Measurements from ENCODE around the gene C10orf62. TPM values are rescaled to one million over a fixed set of nuclear protein-coding genes. Genes with fewer than 3 reads are reported as not detected.
"Not testable (repeated sequence)": the region's sequence is repeated elsewhere in the genome, so short reads cannot be mapped to it uniquely, and the experiment has no call there.

Gene C10orf62
- total and polyA plus RNA-seq, 8 donors, result 0.12 to 1.9 (median 0.61) TPM

DNA sequence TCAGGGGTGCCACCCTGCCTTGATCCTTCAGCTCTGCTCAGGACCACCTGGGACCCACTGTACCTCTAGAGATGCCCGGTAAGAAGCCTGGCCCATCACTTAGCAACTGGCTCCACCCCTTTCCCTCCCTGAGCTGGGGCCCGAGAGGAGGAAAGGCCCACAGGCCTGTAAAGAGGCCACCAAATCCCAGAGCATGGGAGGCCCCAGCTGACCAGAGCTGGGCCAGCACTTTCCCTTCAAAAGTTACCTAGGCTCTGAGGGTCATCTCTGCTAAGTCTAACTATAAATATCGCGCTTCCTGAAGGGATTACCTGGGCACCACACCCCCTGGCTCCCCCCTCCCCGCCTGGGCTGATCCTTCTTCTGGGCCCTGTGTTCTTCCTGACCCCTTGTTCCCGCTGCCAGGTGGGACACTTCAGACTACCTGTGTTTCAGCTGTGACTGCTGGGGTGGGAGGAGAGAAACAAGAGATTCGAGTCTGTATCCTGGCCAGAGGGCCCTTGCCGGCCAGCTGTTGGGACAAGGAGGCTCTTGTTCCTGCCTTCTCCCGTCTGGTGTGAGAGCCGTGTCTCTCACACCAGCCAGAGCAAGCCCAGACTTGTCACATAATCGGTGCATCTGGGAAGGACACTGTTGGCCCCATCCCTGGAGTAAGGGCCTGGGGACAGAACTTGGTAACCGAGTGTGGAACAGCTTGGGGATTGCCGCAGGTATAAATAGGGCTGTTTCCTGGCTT, 39.8 kb upstream of the C10orf62 start:
- no peak for ATAC-seq
- no peaks in the 10 kb centered on the region for H3K9me3 ChIP-seq
- DNase-seq, result no peak
- TF ChIP-seq, protein P1, sequence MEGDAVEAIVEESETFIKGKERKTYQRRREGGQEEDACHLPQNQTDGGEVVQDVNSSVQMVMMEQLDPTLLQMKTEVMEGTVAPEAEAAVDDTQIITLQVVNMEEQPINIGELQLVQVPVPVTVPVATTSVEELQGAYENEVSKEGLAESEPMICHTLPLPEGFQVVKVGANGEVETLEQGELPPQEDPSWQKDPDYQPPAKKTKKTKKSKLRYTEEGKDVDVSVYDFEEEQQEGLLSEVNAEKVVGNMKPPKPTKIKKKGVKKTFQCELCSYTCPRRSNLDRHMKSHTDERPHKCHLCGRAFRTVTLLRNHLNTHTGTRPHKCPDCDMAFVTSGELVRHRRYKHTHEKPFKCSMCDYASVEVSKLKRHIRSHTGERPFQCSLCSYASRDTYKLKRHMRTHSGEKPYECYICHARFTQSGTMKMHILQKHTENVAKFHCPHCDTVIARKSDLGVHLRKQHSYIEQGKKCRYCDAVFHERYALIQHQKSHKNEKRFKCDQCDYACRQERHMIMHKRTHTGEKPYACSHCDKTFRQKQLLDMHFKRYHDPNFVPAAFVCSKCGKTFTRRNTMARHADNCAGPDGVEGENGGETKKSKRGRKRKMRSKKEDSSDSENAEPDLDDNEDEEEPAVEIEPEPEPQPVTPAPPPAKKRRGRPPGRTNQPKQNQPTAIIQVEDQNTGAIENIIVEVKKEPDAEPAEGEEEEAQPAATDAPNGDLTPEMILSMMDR (IDR thresholded peaks at IDR 0.05), result no peak
- H3K27me3 ChIP-seq, result no peaks in the 10 kb centered on the region
- H3K36me3 ChIP-seq, result no peaks in the 10 kb centered on the region
- H3K27ac ChIP-seq, result no peak overlapping the region
- intact Hi-C loops (cut with DNase I), result loop anchor here in 2 of 3 donors (5.0 to 10.0 kb wide), 2 partner anchors 87 to 95 kb away; no protein-coding TSS in a partner anchor
- no peak overlapping the region for H3K4me3 ChIP-seq
- no peaks in the 10 kb centered on the region for H3K4me1 ChIP-seq
- 62 to 66% methylated on average over 13 of the region's 13 CpGs for WGBS, 2 donors
- FAIRE-seq, result no peak

DNA sequence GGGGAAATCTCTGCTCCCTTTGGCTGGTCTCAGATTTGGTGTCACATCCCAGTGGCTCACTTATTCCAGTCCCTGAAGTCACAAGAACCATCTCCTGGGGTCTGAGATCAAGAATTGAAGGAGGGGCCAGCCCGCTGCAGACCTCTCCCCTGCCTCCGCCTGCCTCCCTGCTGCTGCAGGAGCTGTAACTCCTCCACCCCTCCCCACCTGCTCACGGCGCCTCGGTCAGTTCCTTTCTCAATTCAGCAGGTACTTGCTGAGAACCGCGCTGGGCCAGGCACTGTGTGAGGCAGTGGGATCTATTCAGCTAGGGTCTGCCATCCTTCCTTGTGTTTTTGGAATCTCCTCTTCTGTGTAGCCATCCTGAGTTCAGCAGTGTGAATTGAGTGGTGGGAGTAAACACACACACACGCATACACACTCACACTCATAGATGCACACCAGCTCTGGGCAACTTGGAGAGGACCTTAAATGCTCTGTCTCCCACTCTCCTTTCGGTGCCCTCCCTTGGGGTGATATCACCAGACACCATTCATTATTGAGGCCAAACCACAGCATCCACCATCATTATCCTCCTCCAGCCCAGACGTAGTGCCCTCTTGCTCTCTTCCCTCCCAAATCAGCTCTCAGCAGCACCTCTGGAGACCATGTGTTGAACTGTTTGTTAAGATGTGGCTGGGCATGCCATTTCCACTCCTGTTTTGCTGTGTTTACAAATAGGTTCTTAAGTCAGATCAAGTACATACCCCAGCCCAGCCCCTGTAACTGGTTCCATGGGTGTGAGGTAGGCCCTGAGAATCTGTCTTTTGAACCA, 39.0 kb upstream of the C10orf62 start:
- no peak overlapping the region for H3K27ac ChIP-seq

DNA sequence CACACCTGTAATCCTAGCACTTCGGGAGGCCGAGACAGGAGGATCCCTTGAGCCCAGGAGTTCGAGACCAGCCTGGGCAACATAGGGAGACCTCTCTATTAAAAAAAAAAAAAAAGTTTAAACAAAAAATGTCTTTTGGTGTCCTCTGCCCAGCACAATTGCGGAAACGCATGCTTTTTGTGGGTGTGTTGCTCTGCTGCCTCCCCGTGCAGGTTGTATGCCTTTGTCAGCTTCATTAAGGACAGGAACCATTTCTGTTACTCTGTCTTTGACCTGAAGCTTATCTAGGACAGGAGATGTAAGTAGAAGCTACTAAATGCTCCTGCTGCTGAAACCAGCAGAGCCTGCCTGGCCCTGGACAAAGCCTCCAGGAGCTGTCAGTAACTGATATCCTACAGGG, 38.2 kb upstream of the C10orf62 start:
- H3K4me3 ChIP-seq, result no peak overlapping the region
- DNase-seq (peak in 1 of 6 donors; percentile 11), ATAC-seq (no peak), FAIRE-seq (no peak)
- intact Hi-C loops (cut with DNase I), result loop anchor here in 1 of 3 donors (5.0 kb wide), 1 partner anchor 89 kb away; no protein-coding TSS in a partner anchor
- H3K9me3 ChIP-seq, result no peaks in the 10 kb centered on the region
- no peak overlapping the region for H3K27ac ChIP-seq
- H3K27me3 ChIP-seq, result no peaks in the 10 kb centered on the region
- no peaks in the 10 kb centered on the region for H3K36me3 ChIP-seq
- TF ChIP-seq, protein P1 (IDR thresholded peaks at IDR 0.05), result no peak
- 85 to 87% methylated on average over 6 of the region's 6 CpGs for WGBS, 2 donors
- H3K4me1 ChIP-seq, result no peaks in the 10 kb centered on the region

More for the DNA sequence above, 39.0 kb upstream of the C10orf62 start:
- intact Hi-C loops (cut with DNase I), result loop anchor here in 1 of 3 donors (5.0 kb wide), 1 partner anchor 88 kb away; no protein-coding TSS in a partner anchor
- DNase-seq, result peak in 1 of 6 donors; percentile 29
- Histone ChIP-seq H3K9me3 (no peaks in the 10 kb centered on the region), H3K36me3 (no peaks in the 10 kb centered on the region), H3K27me3 (no peaks in the 10 kb centered on the region), H3K4me1 (no peaks in the 10 kb centered on the region), H3K4me3 (no peak overlapping the region)
- TF ChIP-seq, protein P1 (IDR thresholded peaks at IDR 0.05), result no peak
- no peak for FAIRE-seq
- 81 to 86% methylated on average over 10 of the region's 10 CpGs for WGBS, 2 donors
- ATAC-seq, result no peak

DNA sequence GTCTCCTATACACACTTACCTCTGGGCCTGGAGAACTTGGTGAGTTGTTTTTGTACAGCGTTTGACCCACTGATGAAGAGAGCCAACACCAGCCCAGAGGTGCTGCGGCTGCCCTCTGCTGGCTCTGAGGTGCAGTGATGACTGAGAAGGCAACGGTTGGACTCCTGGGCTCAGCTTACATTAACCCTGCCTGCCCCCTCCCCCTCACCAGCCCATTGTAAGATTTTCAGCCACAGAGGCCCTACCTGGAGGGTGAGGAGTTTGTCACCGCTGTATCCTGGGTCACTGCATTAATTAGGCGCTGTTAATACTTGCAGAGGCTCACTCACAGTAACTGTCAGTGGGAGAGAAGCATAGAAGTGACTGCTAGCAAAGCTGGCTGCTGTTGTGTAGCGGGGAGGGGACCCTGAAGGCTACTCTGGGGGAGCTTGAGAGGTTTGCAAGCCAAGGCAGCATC, 35.9 kb upstream of the C10orf62 start:
- H3K27ac ChIP-seq, result no peak overlapping the region
- TF ChIP-seq, protein P1 (IDR thresholded peaks at IDR 0.05), result peak; percentile 29 to 68 (median 48)
- no peak for FAIRE-seq
- no peaks in the 10 kb centered on the region for H3K4me1 ChIP-seq
- peak in 5 of 6 donors; percentile 38 to 78 (median 67) for DNase-seq
- H3K36me3 ChIP-seq, result no peaks in the 10 kb centered on the region
- H3K9me3 ChIP-seq, result no peaks in the 10 kb centered on the region
- intact Hi-C loops (cut with DNase I), result loop anchor here in 1 of 3 donors (5.0 kb wide), 1 partner anchor 91 kb away; no protein-coding TSS in a partner anchor
- H3K27me3 ChIP-seq, result no peaks in the 10 kb centered on the region
- peak; percentile 96 to 98 (median 97) for ATAC-seq
- WGBS, 2 donors, result 20 to 22% methylated on average over 6 of the region's 6 CpGs
- H3K4me3 ChIP-seq, result no peak overlapping the region

DNA sequence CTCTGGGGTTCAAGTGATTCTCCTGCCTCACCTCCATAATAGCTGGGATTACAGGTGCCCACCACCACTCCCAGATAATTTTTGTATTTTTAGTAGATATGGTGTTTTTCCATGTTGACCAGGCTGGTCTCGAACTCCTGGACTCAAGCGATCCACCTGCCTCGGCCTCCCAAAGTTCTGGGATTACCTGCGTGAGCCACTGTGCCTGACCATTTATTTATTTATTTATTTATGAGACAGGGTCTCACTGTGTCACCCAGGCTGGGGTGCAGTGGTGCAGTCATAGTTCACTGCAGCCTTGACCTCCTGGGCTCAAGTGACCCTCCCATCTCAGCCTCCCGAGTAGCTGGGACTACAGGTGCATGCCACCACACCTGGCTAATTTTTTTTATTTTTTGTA, 35.2 kb upstream of the C10orf62 start:
- H3K4me1 ChIP-seq, H3K27ac ChIP-seq, H3K27me3 ChIP-seq, H3K36me3 ChIP-seq, ATAC-seq, FAIRE-seq, H3K4me3 ChIP-seq, H3K9me3 ChIP-seq: not testable (repeated sequence)
- intact Hi-C loops (cut with DNase I), result loop anchor here in 1 of 3 donors (5.0 kb wide), 1 partner anchor 92 kb away; no protein-coding TSS in a partner anchor
- WGBS, 2 donors, result 86 to 94% methylated on average over 5 of the region's 5 CpGs
- DNase-seq, result peak in 1 of 6 donors; percentile 5

DNA sequence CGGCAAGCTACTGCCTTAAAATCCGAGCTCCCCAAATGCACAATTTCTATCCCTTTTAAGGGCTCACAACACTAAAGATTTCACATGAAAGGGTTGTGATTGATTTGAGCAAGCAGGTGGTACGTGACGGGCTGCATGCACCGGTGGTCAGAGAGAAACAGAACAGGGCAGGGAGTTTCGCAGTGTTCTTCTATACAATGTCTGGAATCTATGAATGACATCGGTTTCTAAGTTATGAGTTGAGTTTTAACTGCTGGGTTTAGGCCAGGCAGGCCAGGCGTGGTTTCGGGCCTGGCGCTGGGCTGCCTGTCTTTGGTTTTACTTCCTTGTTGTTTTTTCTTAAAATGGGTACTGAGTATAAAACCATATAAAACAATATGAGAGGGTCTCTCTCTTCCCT, 34.0 kb upstream of the C10orf62 start:
- not testable (repeated sequence) for ATAC-seq
- 93 to 94% methylated on average over 7 to 8 of the region's 10 CpGs for whole genome bisulfite sequencing, 2 donors

DNA sequence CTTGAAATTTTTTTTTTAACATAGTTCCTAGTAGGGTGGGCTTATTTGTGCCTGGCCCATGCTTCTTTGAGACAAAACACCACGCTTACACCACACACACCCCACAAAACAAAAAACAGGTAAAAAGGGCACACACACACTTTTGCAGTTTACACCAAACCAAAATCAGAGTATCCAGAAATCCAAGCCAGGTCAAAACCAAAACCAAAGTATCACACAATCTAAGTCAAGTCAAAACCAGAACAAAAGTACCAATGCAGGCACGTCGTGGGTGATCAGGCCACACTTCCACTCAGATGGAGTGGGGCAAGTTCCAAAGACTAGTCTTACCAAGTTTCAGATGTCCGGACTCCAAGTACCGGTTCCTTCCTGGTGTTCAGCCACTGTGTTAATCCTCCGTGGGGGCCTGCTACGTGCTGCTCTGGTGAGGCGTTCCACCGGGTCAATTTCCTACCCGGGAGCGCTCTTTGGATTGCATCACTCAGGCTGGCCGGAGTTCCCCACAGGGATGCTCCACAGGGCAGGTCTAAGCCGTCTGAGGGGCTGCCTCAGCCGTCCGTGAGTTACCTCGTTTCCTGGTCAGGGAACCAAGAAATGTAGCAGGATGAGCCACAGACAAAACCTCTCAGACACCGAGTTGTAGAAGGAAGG, 28.7 kb upstream of the C10orf62 start:
- DNase-seq (peak in 2 of 6 donors; percentile 26 to 49), ATAC-seq (peak in 2 of 4 donors; percentile 27 to 42)
- intact Hi-C loops (cut with DNase I); H3K4me1 ChIP-seq; H3K9me3 ChIP-seq; FAIRE-seq; H3K4me3 ChIP-seq; H3K27me3 ChIP-seq; H3K36me3 ChIP-seq: not testable (repeated sequence)
- 80% methylated on average over 17 of the region's 17 CpGs for WGBS, 2 donors
- H3K27ac ChIP-seq, result peak overlapping the region in 3 of 4 donors; percentile 28 to 56 (median 50)

More for the DNA sequence above, 34.0 kb upstream of the C10orf62 start:
- H3K9me3 ChIP-seq; H3K27ac ChIP-seq; H3K27me3 ChIP-seq; H3K4me1 ChIP-seq; H3K4me3 ChIP-seq; H3K36me3 ChIP-seq; DNase-seq; FAIRE-seq; intact Hi-C loops (cut with DNase I): not testable (repeated sequence)

Measured in pancreas (tissue), 10 donors.